HEK293 (cell line): ENCODE measurements around the gene UBXN4.
A peak's percentile ranks its signal among the peaks of the same experiment; 100 is the strongest.

Experiments
- CTCF ChIA-PET: fragments of 350-600 bp; formaldehyde crosslinking; extraction: SDS; loops from one replicate; lab custom pipeline; 2021; ENCODE audit warnings: antibody characterized with exemption; lab: Yijun Ruan, JAX
- POLR2A ChIA-PET: fragments of 300-600 bp; formaldehyde crosslinking; extraction: SDS; loops from one replicate; lab custom pipeline; 2020; ENCODE audit warnings: antibody characterized with exemption, inconsistent platforms; lab: Yijun Ruan, JAX
- H3K27ac ChIP-seq: fragments of 200-500 bp; sonication (Bioruptor generic); 2 replicates; pipeline ENCODE4 v1.5.1; 2014; ENCODE audit warnings: low read depth, low read length, control low read depth, inconsistent platforms; ENCODE audit errors: extremely low read depth
- H3K36me3 ChIP-seq, 2 experiments: fragments of 200-500 bp in 1 of 2; sonication (Bioruptor generic) in 1 of 2; 1 replicate in 1 of 2; 2 replicates in 1 of 2; pipeline ENCODE4 v1.5.1; 2014 to 2017; ENCODE audit warnings: inconsistent platforms in 2 of 2, low read length in 2 of 2; ENCODE audit not compliant: control insufficient read depth in 2 of 2, insufficient read depth in 1 of 2
- H3K4me1 ChIP-seq: fragments of 200-500 bp; sonication (Bioruptor generic); 2 replicates; pipeline ENCODE4 v1.5.1; 2014; ENCODE audit warnings: mild to moderate bottlenecking, low read length, inconsistent platforms; ENCODE audit not compliant: control insufficient read depth, insufficient read depth
- H3K4me3 ChIP-seq: 2 replicates; pipeline ENCODE4 v1.5.1; 2011; ENCODE audit warnings: low read depth, mild to moderate bottlenecking, control low read depth, low read length, moderate library complexity
- H3K9me3 ChIP-seq: fragments of 200-500 bp; sonication (Bioruptor generic); 2 replicates; pipeline ENCODE4 v1.5.1; 2014; ENCODE audit warnings: low read depth, low read length, inconsistent platforms; ENCODE audit not compliant: control insufficient read depth, insufficient read depth
- BCL11A ChIP-seq: fragments of 450-650 bp; formaldehyde crosslinking; IDR thresholded peaks from 2 replicates; pipeline ENCODE4 v1.5.1; 2016; ENCODE audit warnings: low read depth, missing biosample characterization, missing genetic modification characterization
- HOXD13 ChIP-seq: sonication (generic); formaldehyde crosslinking; IDR thresholded peaks from 2 replicates; pipeline ENCODE4 v1.8.0; 2022; ENCODE audit warnings: missing genetic modification reagents, borderline replicate concordance
- SCRT2 ChIP-seq: fragments of 450-650 bp; formaldehyde crosslinking; IDR thresholded peaks from 2 replicates; pipeline ENCODE4 v1.5.1; 2016; ENCODE audit warnings: missing biosample characterization, missing genetic modification characterization
- SP7 ChIP-seq: fragments of 450-650 bp; formaldehyde crosslinking; IDR thresholded peaks from 2 replicates; pipeline ENCODE4 v1.5.1; 2016; ENCODE audit warnings: missing biosample characterization, missing genetic modification characterization
- ZNF16 ChIP-seq: fragments of 450-650 bp; formaldehyde crosslinking; IDR thresholded peaks from 2 replicates; pipeline ENCODE4 v1.5.1; 2016; ENCODE audit warnings: low read depth, missing biosample characterization, missing genetic modification characterization
- ZNF335 ChIP-seq: fragments of 450-650 bp; formaldehyde crosslinking; conservative IDR thresholded peaks from 2 replicates; pipeline ENCODE4 v1.5.1; 2016; ENCODE audit warnings: missing biosample characterization, missing genetic modification characterization
- ZNF404 ChIP-seq: fragments of 450-650 bp; formaldehyde crosslinking; IDR thresholded peaks from 2 replicates; pipeline ENCODE4 v1.5.1; 2017; ENCODE audit warnings: missing biosample characterization, missing genetic modification characterization
- ZNF473 ChIP-seq: fragments of 450-650 bp; formaldehyde crosslinking; IDR thresholded peaks from 2 replicates; pipeline ENCODE4 v1.5.1; 2017; ENCODE audit warnings: missing biosample characterization, missing genetic modification characterization
- ZNF629 ChIP-seq: fragments of 450-650 bp; formaldehyde crosslinking; IDR thresholded peaks from 2 replicates; pipeline ENCODE4 v1.5.1; 2017; ENCODE audit warnings: missing biosample characterization, missing genetic modification characterization
- ZNF707 ChIP-seq: fragments of 450-650 bp; formaldehyde crosslinking; IDR thresholded peaks from 2 replicates; pipeline ENCODE4 v1.5.1; 2016; ENCODE audit warnings: missing biosample characterization, missing genetic modification characterization
- ZNF830 ChIP-seq: fragments of 450-650 bp; IDR thresholded peaks from 2 replicates; pipeline ENCODE4 v1.5.0; 2018; ENCODE audit warnings: missing biosample characterization, missing genetic modification characterization, low read depth, mild to moderate bottlenecking, moderate library complexity
- ZNF843 ChIP-seq: fragments of 450-650 bp; formaldehyde crosslinking; IDR thresholded peaks from 2 replicates; pipeline ENCODE4 v1.5.1; 2016; ENCODE audit warnings: missing biosample characterization, missing genetic modification characterization
- TF ChIP-seq, protein P1 (sequence below): fragments of 450-650 bp; formaldehyde crosslinking; conservative IDR thresholded peaks from 2 replicates; pipeline ENCODE4 v1.5.1; 2016; ENCODE audit warnings: low read depth, missing biosample characterization, missing genetic modification characterization
- TF ChIP-seq, protein P2 (sequence below): fragments of 450-650 bp; formaldehyde crosslinking; IDR thresholded peaks from 2 replicates; pipeline ENCODE4 v1.5.1; 2016; ENCODE audit warnings: missing biosample characterization, missing genetic modification characterization
- TF ChIP-seq, protein P3 (sequence below): fragments of 450-650 bp; formaldehyde crosslinking; IDR thresholded peaks from 2 replicates; pipeline ENCODE4 v1.5.1; 2017; ENCODE audit warnings: missing biosample characterization, missing genetic modification characterization

UBXN4 gene

DNA sequence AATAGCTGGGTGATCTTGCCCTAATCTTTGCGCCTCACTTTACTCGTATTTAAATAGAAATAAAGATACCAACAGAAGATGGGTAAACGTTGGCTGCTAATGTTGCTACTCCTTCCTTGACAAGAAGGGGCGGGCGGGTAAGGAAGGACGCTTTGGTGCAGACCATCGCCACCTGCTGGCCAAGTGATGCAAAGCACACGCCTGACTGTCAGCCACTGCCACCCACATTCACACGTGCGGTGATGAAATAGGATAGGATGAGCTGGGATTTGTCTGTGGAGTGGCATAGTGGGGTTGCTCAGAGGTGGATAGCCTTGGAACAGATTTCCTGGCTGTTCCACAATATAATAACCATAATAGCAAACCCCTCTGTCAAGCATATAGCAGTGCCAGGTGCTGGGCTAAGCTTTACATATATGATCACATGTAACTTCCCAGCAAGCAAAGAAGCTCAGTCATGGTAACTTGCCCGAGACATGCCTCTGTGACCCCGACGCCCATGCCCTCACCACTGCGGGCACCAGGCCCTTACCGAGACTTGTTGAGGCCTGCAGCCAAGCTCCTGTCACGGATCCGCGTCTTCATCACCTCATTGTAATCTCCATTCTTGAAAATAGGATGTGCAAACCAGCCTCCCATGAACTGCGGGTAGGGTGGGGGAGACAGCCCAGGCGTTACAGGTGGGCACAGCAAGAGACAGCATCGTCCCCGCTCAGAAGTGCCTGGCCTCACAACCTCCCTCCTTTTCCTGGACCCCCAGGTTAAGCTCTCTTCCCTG lies 56.0 kb downstream of the UBXN4 start (continued):
- TF ChIP-seq SCRT2: 0 out of 2 replicates have a peak, but pooled peaks have one; percentile 15
- no peak for TF ChIP-seq ZNF843 (tag by site-specific recombination)
- TF ChIP-seq, protein P1, sequence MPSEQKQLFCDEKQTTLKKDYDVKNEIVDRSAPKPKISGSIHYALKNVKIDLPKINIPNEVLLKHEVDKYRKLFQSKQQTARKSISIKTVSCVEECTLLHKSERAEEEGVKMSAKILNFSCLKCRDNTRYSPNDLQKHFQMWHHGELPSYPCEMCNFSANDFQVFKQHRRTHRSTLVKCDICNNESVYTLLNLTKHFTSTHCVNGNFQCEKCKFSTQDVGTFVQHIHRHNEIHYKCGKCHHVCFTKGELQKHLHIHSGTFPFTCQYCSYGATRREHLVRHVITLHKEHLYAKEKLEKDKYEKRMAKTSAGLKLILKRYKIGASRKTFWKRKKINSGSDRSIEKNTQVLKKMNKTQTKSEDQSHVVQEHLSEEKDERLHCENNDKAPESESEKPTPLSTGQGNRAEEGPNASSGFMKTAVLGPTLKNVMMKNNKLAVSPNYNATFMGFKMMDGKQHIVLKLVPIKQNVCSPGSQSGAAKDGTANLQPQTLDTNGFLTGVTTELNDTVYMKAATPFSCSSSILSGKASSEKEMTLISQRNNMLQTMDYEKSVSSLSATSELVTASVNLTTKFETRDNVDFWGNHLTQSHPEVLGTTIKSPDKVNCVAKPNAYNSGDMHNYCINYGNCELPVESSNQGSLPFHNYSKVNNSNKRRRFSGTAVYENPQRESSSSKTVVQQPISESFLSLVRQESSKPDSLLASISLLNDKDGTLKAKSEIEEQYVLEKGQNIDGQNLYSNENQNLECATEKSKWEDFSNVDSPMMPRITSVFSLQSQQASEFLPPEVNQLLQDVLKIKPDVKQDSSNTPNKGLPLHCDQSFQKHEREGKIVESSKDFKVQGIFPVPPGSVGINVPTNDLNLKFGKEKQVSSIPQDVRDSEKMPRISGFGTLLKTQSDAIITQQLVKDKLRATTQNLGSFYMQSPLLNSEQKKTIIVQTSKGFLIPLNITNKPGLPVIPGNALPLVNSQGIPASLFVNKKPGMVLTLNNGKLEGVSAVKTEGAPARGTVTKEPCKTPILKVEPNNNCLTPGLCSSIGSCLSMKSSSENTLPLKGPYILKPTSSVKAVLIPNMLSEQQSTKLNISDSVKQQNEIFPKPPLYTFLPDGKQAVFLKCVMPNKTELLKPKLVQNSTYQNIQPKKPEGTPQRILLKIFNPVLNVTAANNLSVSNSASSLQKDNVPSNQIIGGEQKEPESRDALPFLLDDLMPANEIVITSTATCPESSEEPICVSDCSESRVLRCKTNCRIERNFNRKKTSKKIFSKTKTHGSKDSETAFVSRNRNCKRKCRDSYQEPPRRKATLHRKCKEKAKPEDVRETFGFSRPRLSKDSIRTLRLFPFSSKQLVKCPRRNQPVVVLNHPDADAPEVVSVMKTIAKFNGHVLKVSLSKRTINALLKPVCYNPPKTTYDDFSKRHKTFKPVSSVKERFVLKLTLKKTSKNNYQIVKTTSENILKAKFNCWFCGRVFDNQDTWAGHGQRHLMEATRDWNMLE (tag by site-specific recombination): no peak
- TF ChIP-seq, protein P2, sequence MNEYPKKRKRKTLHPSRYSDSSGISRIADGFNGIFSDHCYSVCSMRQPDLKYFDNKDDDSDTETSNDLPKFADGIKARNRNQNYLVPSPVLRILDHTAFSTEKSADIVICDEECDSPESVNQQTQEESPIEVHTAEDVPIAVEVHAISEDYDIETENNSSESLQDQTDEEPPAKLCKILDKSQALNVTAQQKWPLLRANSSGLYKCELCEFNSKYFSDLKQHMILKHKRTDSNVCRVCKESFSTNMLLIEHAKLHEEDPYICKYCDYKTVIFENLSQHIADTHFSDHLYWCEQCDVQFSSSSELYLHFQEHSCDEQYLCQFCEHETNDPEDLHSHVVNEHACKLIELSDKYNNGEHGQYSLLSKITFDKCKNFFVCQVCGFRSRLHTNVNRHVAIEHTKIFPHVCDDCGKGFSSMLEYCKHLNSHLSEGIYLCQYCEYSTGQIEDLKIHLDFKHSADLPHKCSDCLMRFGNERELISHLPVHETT (tag by site-specific recombination): no peak

DNA sequence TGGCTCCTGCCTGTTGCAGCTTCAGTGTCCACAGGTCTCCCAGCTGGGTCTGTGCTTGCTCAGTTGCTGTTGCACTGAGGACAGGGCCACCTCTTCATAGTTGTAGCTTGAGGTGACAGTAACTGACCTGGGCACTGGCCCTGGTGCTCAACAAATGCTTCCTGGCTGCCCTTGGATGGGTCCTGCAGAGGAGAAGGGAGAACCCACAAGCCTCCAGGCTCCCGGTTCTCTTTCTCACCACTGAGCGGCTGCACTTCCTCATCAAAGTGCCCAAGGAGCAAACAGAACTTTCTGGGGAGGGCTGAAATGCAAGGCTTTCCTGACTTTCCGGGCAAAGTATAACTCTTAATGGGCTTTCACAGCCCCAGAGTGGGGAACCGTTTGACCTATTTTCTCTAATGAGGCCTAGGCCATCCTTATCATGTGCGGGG lies 56.6 kb downstream of the UBXN4 start:
- TF ChIP-seq ZNF16 (tag by site-specific recombination) (no peak), ZNF473 (no peak), ZNF335 (tag by site-specific recombination) (no peak), BCL11A (tag by site-specific recombination) (no peak), HOXD13 (CRISPR knock-in tag) (no peak), ZNF843 (tag by site-specific recombination) (no peak), ZNF707 (tag by site-specific recombination) (no peak), ZNF830 (tag by site-specific recombination) (no peak), ZNF629 (no peak), SP7 (tag by site-specific recombination) (no peak), ZNF404 (no peak)
- TF ChIP-seq, protein P3, sequence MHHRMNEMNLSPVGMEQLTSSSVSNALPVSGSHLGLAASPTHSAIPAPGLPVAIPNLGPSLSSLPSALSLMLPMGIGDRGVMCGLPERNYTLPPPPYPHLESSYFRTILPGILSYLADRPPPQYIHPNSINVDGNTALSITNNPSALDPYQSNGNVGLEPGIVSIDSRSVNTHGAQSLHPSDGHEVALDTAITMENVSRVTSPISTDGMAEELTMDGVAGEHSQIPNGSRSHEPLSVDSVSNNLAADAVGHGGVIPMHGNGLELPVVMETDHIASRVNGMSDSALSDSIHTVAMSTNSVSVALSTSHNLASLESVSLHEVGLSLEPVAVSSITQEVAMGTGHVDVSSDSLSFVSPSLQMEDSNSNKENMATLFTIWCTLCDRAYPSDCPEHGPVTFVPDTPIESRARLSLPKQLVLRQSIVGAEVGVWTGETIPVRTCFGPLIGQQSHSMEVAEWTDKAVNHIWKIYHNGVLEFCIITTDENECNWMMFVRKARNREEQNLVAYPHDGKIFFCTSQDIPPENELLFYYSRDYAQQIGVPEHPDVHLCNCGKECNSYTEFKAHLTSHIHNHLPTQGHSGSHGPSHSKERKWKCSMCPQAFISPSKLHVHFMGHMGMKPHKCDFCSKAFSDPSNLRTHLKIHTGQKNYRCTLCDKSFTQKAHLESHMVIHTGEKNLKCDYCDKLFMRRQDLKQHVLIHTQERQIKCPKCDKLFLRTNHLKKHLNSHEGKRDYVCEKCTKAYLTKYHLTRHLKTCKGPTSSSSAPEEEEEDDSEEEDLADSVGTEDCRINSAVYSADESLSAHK (tag by site-specific recombination): no peak
- POLR2A ChIA-PET: interaction anchor here (0.9 to 1.6 kb wide), 3 partner anchors 54 to 97 kb away, joined by 3 to 4 read pairs (median 3); partner anchors contain the start of gene MCM6

More for the DNA sequence above, 56.6 kb downstream of the UBXN4 start:
- H3K4me1 ChIP-seq: no peaks in the 10 kb centered on the region
- H3K27ac ChIP-seq: no peak overlapping the region
- no peaks in the 10 kb centered on the region for H3K9me3 ChIP-seq
- CTCF ChIA-PET: interaction anchor here (0.5 to 3.4 kb wide), 26 partner anchors 8 to 1007 kb away, joined by 3 to 47 read pairs (median 6); no protein-coding TSS in a partner anchor
- no peak overlapping the region for H3K4me3 ChIP-seq
- no peaks in the 10 kb centered on the region for H3K36me3 ChIP-seq
